Stimulated activated CD8-positive, alpha-beta memory T cell treated with anti-CD3 and anti-CD28 coated beads, Interleukin-4, amount 100 ng/mL, for 24 hours (primary cell): ENCODE measurements around the gene C2orf69.

ENCODE experiments used
- DNase-seq: peaks from one replicate; pipeline ENCODE4 v3.0.0-alpha.2; 2020; ENCODE audit warnings: low read depth

C2orf69 gene

GRCh38 chr2:199968126-199968525 lies 57.0 kb downstream of the C2orf69 start:
- DNase-seq: no peak

DNA sequence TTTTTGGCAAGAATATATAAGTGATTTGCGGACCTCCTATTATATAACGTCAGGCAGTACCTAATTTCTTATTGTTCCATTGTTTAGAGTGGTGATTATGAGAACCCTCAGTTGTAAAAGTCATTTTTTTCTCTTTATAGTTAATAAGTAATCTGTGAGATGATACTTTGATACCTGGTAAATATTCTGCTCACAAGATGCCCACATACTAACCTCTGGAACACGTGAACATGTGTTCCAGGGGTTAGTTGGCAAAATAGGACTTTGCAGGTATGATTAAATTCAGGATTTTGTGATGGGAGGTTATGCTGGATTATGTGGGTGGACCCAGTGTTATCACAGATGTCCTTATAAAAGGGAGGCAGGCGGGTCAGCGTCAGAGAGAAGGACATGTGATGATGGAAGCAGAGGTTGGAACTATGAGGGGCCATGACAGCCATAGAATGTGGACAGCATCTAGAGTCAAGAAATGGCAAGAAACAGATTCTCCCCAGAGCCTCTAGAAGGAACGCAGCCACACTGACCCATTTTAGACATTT lies 61.1 kb downstream of the C2orf69 start:
- DNase-seq: no peak

DNA sequence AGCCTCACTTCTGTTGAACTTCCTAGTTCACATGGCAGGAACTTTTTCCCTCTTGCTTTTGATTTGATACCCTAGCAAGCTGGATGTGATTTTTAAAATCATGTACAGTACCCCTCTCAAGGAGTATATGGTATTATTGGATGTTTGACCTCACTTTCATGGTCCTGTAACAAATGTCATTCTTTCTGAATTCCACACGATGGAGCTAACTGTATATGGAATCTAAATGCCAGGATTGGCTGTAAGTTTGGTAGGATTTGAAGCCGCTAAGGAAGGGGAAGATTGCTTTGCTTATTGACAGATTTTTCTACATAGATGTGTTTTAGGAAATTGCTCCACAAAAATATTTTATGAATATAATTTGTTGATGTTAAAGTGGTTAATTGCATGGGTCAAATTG lies 62.6 kb downstream of the C2orf69 start:
- DNase-seq: no peak

GRCh38 chr2:199975273-199975895 lies 64.3 kb downstream of the C2orf69 start:
- no peak for DNase-seq
